HG03460 (cell line): ENCODE data around the gene BLMH.
"Not testable (repeated sequence)": the region's sequence is repeated elsewhere in the genome, so short reads cannot be mapped to it uniquely, and the experiment has no call there.

Experiments used
- ATAC-seq: cut with Tn5 transposase; IDR thresholded peaks from one replicate; pipeline ENCODE4 v1.9.1; 2021; ENCODE audit not compliant: unreplicated experiment

BLMH gene

GRCh38 chr17:30207655-30208054 is 84.1 kb downstream of the BLMH start:
- no peak for ATAC-seq

- no peak for ATAC-seq
Measured at GRCh38 chr17:30203471-30203981, 88.2 kb downstream of the BLMH start.

- not testable (repeated sequence) for ATAC-seq
Measured at GRCh38 chr17:30200656-30201055, 91.1 kb downstream of the BLMH start.

GRCh38 chr17:30200106-30200505 is 91.6 kb downstream of the BLMH start:
- no peak for ATAC-seq

DNA sequence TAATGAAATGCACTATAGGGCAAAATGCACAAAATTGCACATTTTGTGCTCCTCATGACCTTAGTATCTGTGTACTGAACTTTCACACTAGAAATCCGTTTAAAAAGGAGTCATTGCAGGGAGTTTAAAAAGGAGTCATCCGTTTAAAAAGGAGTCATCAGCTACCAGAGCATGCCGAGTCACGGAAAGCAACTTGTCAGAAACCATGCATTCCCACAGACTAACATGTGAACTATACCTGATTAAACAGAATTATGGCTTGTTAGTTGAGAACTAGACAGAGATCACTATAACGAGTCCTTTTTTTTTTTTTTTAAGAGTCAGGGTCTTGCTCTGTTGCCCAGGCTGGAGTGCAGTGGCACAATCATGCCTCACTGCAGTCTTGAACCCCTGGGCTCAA is 92.1 kb downstream of the BLMH start:
- no peak for ATAC-seq
